ENCODE data around the gene NUDT21. TPM values are rescaled to one million over a fixed set of nuclear protein-coding genes. Genes with fewer than 3 reads are reported as not detected.

The NUDT21 gene
- total RNA-seq, 1 experiment from 2014 or later: 97.6 TPM

GRCh38 chr16:56415875-56416274 is 35.3 kb downstream of the NUDT21 start:
- ChIA-PET POLR2A (no interaction called here), CTCF (interaction anchor here (0.5 kb wide), 1 partner anchor 268 kb away, joined by 4 read pairs; no protein-coding TSS in a partner anchor)
- in situ Hi-C loops (cut with HindIII; ENCODE audit: low pct_unique_long_range_greater_than_20kb, low sequenced_read_pairs) (no loop called here), intact Hi-C loops (cut with micrococcal nuclease; ENCODE audit: unreplicated experiment) (no loop called here)
- Histone ChIP-seq H3K27ac (ENCODE audit: low read length) (no peak overlapping the region), H3K4me3 (ENCODE audit: low read depth in 2 of 2, low read length in 2 of 2) (no peak overlapping the region), H3K4me1 (ENCODE audit: control insufficient read depth, insufficient read depth, low read length) (peaks cover 5% of the 10 kb centered on the region; the same call in 1 of the 2 replicates), H3K27me3 (ENCODE audit: control insufficient read depth, insufficient read depth, low read length) (no peaks in the 10 kb centered on the region), H3K9me3 (ENCODE audit: control insufficient read depth, insufficient read depth, low read depth, low read length) (no peaks in the 10 kb centered on the region), H3K36me3 (ENCODE audit: control insufficient read depth, insufficient read depth, low read length) (no peaks in the 10 kb centered on the region; the same call in 1 of the 2 replicates)
- DNase-seq (ENCODE audit: low read depth, low spot score) (no peak), ATAC-seq (no peak)
- no TSS peak for BruUV-seq (replicated peaks)
- no peak for TF ChIP-seq CTCF (IDR thresholded peaks at IDR 0.05)
- TF ChIP-seq, protein P1, sequence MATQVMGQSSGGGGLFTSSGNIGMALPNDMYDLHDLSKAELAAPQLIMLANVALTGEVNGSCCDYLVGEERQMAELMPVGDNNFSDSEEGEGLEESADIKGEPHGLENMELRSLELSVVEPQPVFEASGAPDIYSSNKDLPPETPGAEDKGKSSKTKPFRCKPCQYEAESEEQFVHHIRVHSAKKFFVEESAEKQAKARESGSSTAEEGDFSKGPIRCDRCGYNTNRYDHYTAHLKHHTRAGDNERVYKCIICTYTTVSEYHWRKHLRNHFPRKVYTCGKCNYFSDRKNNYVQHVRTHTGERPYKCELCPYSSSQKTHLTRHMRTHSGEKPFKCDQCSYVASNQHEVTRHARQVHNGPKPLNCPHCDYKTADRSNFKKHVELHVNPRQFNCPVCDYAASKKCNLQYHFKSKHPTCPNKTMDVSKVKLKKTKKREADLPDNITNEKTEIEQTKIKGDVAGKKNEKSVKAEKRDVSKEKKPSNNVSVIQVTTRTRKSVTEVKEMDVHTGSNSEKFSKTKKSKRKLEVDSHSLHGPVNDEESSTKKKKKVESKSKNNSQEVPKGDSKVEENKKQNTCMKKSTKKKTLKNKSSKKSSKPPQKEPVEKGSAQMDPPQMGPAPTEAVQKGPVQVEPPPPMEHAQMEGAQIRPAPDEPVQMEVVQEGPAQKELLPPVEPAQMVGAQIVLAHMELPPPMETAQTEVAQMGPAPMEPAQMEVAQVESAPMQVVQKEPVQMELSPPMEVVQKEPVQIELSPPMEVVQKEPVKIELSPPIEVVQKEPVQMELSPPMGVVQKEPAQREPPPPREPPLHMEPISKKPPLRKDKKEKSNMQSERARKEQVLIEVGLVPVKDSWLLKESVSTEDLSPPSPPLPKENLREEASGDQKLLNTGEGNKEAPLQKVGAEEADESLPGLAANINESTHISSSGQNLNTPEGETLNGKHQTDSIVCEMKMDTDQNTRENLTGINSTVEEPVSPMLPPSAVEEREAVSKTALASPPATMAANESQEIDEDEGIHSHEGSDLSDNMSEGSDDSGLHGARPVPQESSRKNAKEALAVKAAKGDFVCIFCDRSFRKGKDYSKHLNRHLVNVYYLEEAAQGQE (IDR thresholded peaks at IDR 0.05; ENCODE audit: insufficient read depth in 1 of 2, low read depth in 2 of 2, low read length in 1 of 2): no peak
- TF ChIP-seq SIN3A (IDR thresholded peaks at IDR 0.05; ENCODE audit: borderline replicate concordance, insufficient read depth, low read depth, low read length): no peak
- TF ChIP-seq TCF7L2 (IDR thresholded peaks at IDR 0.05; ENCODE audit: low read depth, low read length): no peak
- no peak for TF ChIP-seq POLR2AphosphoS5 (IDR thresholded peaks at IDR 0.05; ENCODE audit: low read depth, low read length)

DNA sequence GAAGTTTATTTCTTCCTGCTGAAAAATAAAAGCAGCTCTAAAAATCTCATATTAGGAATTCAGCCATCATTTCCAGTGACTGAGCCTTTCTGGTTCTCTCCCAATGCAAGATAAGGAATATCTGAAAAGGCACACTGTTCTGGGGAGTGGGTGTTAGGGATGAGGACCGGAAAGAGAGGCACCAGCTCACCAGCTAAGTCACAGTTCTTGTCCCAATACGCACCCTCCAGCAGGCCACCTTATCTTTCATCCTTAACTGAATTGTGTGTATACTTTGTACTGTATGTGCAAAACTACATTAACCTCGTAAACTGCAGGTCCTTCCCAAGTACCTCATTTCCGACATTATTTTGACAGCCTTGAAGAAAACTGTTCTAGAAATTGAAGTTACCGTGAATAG is 36.8 kb downstream of the NUDT21 start:
- no TSS peak for BruUV-seq (replicated peaks)
- Histone ChIP-seq H3K36me3 (ENCODE audit: control insufficient read depth, insufficient read depth, low read length) (no peaks in the 10 kb centered on the region; the same call in none of the 2 replicates), H3K9me3 (ENCODE audit: control insufficient read depth, insufficient read depth, low read depth, low read length) (no peaks in the 10 kb centered on the region), H3K4me1 (ENCODE audit: control insufficient read depth, insufficient read depth, low read length) (no peaks in the 10 kb centered on the region), H3K27me3 (ENCODE audit: control insufficient read depth, insufficient read depth, low read length) (no peaks in the 10 kb centered on the region), H3K27ac (ENCODE audit: low read length) (no peak overlapping the region), H3K4me3 (ENCODE audit: low read depth in 2 of 2, low read length in 2 of 2) (no peak overlapping the region)
- TF ChIP-seq SIN3A (IDR thresholded peaks at IDR 0.05; ENCODE audit: borderline replicate concordance, insufficient read depth, low read depth, low read length) (no peak), POLR2AphosphoS5 (IDR thresholded peaks at IDR 0.05; ENCODE audit: low read depth, low read length) (no peak), CTCF (IDR thresholded peaks at IDR 0.05) (no peak), TCF7L2 (IDR thresholded peaks at IDR 0.05; ENCODE audit: low read depth, low read length) (no peak)
- TF ChIP-seq, protein P1 (IDR thresholded peaks at IDR 0.05; ENCODE audit: insufficient read depth in 1 of 2, low read depth in 2 of 2, low read length in 1 of 2): no peak
- CTCF ChIA-PET: no interaction called here
- intact Hi-C loops (cut with micrococcal nuclease; ENCODE audit: unreplicated experiment) (no loop called here), in situ Hi-C loops (cut with HindIII; ENCODE audit: low pct_unique_long_range_greater_than_20kb, low sequenced_read_pairs) (no loop called here)
- no peak for DNase-seq (ENCODE audit: low read depth, low spot score)
- POLR2A ChIA-PET: no interaction called here
- no peak for ATAC-seq
